ENCODE measurements around the gene CCRL2.

- TF ChIP-seq SETDB1 (IDR thresholded peaks at IDR 0.05; ENCODE audit: insufficient read length, low read length) (no peak), CTCF (tag by site-specific recombination; IDR thresholded peaks at IDR 0.05) (no peak), ZBTB21 (tag by site-specific recombination; IDR thresholded peaks at IDR 0.05) (no peak), ZNF747 (tag by site-specific recombination; IDR thresholded peaks at IDR 0.05) (no peak), ZNF274 (IDR thresholded peaks at IDR 0.05; ENCODE audit: low read length) (no peak), ZNF274 (tag by site-specific recombination; IDR thresholded peaks at IDR 0.05; ENCODE audit: borderline replicate concordance) (no peak), ZNF785 (tag by site-specific recombination; IDR thresholded peaks at IDR 0.05) (no peak), PBX3 (CRISPR knock-in tag; IDR thresholded peaks at IDR 0.05) (no peak), YY1 (tag by site-specific recombination; IDR thresholded peaks at IDR 0.05) (no peak), ZNF830 (tag by site-specific recombination; IDR thresholded peaks at IDR 0.05; ENCODE audit: low read depth) (no peak)
Measured at GRCh38 chr3:46454606-46455005, 47.5 kb downstream of the CCRL2 start.
